Limb (tissue), 2 donors: ENCODE results near the gene NPY1R.

Experiments
- DNase-seq, 2 donors: peaks; one replicate each; pipeline ENCODE4 v3.0.0-alpha.2; 2016; ENCODE audit errors: extremely low spot score in 2 of 2

NPY1R gene

DNA sequence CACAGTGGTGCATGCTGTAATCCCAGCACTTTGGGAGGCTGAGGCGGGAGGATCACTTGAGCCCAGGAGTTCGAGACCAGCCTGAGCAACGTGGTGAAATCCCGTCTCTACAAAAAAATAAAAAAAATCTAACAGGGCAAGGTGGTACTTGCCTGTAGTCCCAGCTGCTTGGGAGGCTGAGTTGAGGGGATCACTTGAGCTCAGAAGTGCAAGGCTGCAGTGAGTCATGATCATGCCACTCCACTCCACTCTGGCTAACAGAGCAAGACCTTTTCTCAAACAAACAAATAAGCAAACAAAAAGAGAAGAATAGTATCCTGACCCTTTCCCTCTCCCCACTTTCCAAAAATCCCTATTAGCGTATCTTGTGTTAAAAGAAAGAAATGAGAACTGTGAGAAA, 52.7 kb downstream of the NPY1R start:
- DNase-seq, result no peak

DNA sequence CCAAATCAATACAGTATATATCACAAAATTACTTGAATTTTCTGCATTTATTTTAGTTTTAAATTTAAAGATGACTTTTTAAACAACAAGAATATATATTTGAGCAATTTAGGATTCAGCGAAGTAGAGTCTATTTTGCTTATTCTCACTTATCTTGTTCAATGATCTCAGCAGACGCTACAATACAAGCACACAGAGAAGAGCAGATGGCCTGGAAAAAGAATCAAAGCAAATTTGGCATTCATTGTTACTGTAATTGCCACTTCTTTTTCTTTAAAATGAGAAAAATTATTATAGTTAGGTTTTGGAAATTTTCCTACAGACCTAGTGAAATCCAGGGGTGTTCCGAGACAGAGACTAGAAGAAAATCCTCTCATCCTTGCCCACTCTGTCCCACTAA, 57.5 kb downstream of the NPY1R start:
- no peak for DNase-seq
